Suprapubic skin (tissue), 4 donors: ENCODE results near the gene WDR73. TPM values are rescaled to one million over a fixed set of nuclear protein-coding genes. Genes with fewer than 3 reads are reported as not detected.

Experiments used
- DNase-seq, 2 donors: peaks; one replicate each; pipeline ENCODE4 v3.0.0-alpha.2; 2019; ENCODE audit warnings: low spot score in 2 of 2
- H3K27ac ChIP-seq: fragments of 200-600 bp; sonication (generic); one replicate; pipeline ENCODE4 v1.5.1; 2019
- H3K27me3 ChIP-seq: fragments of 200-600 bp; sonication (generic); one replicate; pipeline ENCODE4 v1.5.1; 2019
- H3K36me3 ChIP-seq: fragments of 200-600 bp; sonication (generic); one replicate; pipeline ENCODE4 v1.5.1; 2019
- H3K4me1 ChIP-seq: fragments of 200-600 bp; sonication (generic); one replicate; pipeline ENCODE4 v1.5.1; 2019
- H3K4me3 ChIP-seq: fragments of 200-600 bp; sonication (generic); one replicate; pipeline ENCODE4 v1.5.1; 2019; ENCODE audit warnings: mild to moderate bottlenecking
- H3K9me3 ChIP-seq: fragments of 200-600 bp; sonication (generic); one replicate; pipeline ENCODE4 v1.5.1; 2019
- EP300 ChIP-seq: sonication (generic); formaldehyde crosslinking; IDR thresholded peaks from one replicate; pipeline ENCODE4 v1.6.1; 2017; ENCODE audit warnings: antibody characterized with exemption
- POLR2A ChIP-seq, 2 donors: fragments of 450-650 bp; IDR thresholded peaks; one replicate each; pipeline ENCODE4 v1.6.1; 2017; ENCODE audit warnings: antibody characterized with exemption in 2 of 2, mild to moderate bottlenecking in 2 of 2, moderate library complexity in 2 of 2
- POLR2AphosphoS5 ChIP-seq, 3 donors: sonication (generic); formaldehyde crosslinking; IDR thresholded peaks; one replicate each; pipeline ENCODE4 v1.6.1; 2017; ENCODE audit warnings: antibody characterized with exemption in 3 of 3
- WGBS: methylation state at CpG from one replicate; pipeline ENCODE4 v1.1.5; 2018; 5-methylcytosine and 5-hydroxymethylcytosine counted together
- total RNA-seq, 4 donors: library from RNA; depleted of rRNA; stranded (reverse); fragments of >200 nt; gene quantifications; one replicate each; pipeline ENCODE4 v1.1.0, GENCODE V29; 2016
- TF ChIP-seq, protein P1 (sequence below), 2 donors: fragments of 200-600 bp in 1 of 2; fragments of 450-650 bp in 1 of 2; sonication (generic) in 1 of 2; IDR thresholded peaks; one replicate each; pipeline ENCODE4 v1.5.1; 2016 to 2019; ENCODE audit warnings: antibody characterized with exemption in 2 of 2, mild to moderate bottlenecking in 1 of 2, moderate library complexity in 1 of 2

The WDR73 gene
- total RNA-seq, 4 donors from 2014 or later: 16.0 to 39.9 (median 27.2) TPM

DNA sequence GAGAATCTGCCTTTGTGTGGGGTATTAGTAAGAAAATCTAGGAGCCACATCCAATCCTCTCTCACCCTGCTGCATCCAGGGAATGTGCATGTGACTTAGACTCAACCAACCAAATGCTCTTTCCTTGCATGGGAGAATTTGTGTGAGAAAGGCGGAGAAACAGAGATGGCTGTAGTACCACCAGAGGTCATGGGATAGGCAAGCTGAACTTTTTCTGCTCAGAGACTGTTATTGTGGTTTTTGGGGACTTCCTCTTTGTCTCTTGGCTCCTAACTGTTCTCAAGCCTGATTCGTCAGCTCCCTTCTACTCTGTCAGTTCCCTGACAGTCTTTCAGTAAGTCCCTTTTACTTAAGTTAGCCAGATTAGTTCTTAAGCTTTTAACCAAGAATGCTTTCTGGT is 55.8 kb downstream of the WDR73 start:
- 78% methylated on average over 2 of the region's 2 CpGs for WGBS
- H3K27ac ChIP-seq: peak overlapping the region; percentile 53

GRCh38 chr15:84597296-84597695 is 56.8 kb downstream of the WDR73 start:
- TF ChIP-seq POLR2AphosphoS5 (IDR thresholded peaks at IDR 0.05) (no peak), EP300 (no peak), POLR2A (IDR thresholded peaks at IDR 0.05) (no peak)
- TF ChIP-seq, protein P1, sequence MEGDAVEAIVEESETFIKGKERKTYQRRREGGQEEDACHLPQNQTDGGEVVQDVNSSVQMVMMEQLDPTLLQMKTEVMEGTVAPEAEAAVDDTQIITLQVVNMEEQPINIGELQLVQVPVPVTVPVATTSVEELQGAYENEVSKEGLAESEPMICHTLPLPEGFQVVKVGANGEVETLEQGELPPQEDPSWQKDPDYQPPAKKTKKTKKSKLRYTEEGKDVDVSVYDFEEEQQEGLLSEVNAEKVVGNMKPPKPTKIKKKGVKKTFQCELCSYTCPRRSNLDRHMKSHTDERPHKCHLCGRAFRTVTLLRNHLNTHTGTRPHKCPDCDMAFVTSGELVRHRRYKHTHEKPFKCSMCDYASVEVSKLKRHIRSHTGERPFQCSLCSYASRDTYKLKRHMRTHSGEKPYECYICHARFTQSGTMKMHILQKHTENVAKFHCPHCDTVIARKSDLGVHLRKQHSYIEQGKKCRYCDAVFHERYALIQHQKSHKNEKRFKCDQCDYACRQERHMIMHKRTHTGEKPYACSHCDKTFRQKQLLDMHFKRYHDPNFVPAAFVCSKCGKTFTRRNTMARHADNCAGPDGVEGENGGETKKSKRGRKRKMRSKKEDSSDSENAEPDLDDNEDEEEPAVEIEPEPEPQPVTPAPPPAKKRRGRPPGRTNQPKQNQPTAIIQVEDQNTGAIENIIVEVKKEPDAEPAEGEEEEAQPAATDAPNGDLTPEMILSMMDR (IDR thresholded peaks at IDR 0.05): no peak
- WGBS: 63% methylated on average over 3 of the region's 3 CpGs
- no peak overlapping the region for H3K4me3 ChIP-seq
- DNase-seq: no peak
- no peaks in the 10 kb centered on the region for H3K36me3 ChIP-seq
- no peaks in the 10 kb centered on the region for H3K9me3 ChIP-seq
- H3K4me1 ChIP-seq: peaks cover 19% of the 10 kb centered on the region
- H3K27me3 ChIP-seq: no peaks in the 10 kb centered on the region
- H3K27ac ChIP-seq: no peak overlapping the region

More for the DNA sequence above, 55.8 kb downstream of the WDR73 start:
- Histone ChIP-seq H3K9me3 (no peaks in the 10 kb centered on the region), H3K4me3 (no peak overlapping the region), H3K27me3 (no peaks in the 10 kb centered on the region), H3K4me1 (peaks cover 19% of the 10 kb centered on the region), H3K36me3 (no peaks in the 10 kb centered on the region)
- no peak for DNase-seq
- no peak for TF ChIP-seq POLR2AphosphoS5 (IDR thresholded peaks at IDR 0.05)
- TF ChIP-seq, protein P1 (IDR thresholded peaks at IDR 0.05): no peak
- no peak for TF ChIP-seq POLR2A (IDR thresholded peaks at IDR 0.05)
- no peak for TF ChIP-seq EP300

DNA sequence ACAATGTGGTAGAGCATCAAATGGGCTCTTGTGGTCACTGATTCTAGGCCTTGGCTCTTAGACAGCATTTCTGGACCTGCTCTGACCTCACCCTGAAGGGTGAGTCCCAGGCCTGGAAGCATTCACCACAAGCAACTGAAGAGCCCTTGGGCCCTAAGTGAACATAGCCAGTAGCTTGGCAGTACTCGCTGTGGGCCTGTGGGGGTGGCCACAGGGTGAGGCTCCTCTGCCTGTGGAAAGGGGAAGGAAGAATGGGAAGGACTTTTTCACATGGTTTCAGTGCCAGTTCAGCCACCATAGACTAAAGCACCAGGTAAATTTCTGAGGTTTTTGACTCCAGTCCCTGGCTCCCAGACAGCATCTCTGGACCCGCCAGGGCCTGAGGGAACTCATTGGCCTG is 58.4 kb downstream of the WDR73 start:
- Histone ChIP-seq H3K27ac (no peak overlapping the region), H3K27me3 (no peaks in the 10 kb centered on the region), H3K4me3 (no peak overlapping the region), H3K9me3 (no peaks in the 10 kb centered on the region), H3K4me1 (peaks cover 6% of the 10 kb centered on the region), H3K36me3 (no peaks in the 10 kb centered on the region)
- 100% methylated on average over 2 of the region's 2 CpGs for WGBS
- TF ChIP-seq EP300 (no peak), POLR2AphosphoS5 (IDR thresholded peaks at IDR 0.05) (no peak)
- no peak for DNase-seq

- Histone ChIP-seq H3K4me3 (no peak overlapping the region), H3K27me3 (no peaks in the 10 kb centered on the region), H3K36me3 (no peaks in the 10 kb centered on the region), H3K4me1 (peaks cover 2% of the 10 kb centered on the region), H3K9me3 (no peaks in the 10 kb centered on the region), H3K27ac (no peak overlapping the region)
- TF ChIP-seq POLR2A (IDR thresholded peaks at IDR 0.05) (no peak), EP300 (no peak), POLR2AphosphoS5 (IDR thresholded peaks at IDR 0.05) (no peak)
- TF ChIP-seq, protein P1 (IDR thresholded peaks at IDR 0.05): no peak
- 50% methylated on average over 3 of the region's 3 CpGs for WGBS
- DNase-seq: no peak
Observed at GRCh38 chr15:84594617-84595290, 59.3 kb downstream of the WDR73 start.

DNA sequence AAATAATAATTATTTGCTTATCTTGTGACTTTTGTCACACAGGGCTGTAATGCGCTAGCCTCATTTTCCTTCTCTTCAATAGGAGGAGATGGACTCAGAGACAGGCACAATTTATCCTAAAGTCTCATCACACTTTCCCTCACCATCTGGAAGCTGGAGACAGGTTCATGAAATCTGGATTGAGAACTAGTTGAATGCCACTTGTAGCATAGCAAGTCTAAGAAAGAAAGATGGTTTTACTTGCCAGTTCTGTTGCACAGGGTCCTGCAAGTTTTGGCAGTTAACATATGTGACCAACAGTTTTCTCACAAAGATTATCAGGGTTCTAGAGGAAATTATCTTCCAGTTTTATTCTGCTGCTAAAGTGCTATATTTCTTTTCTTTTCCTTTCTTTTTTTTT is 62.3 kb downstream of the WDR73 start:
- DNase-seq: no peak
- TF ChIP-seq, protein P1 (IDR thresholded peaks at IDR 0.05): no peak
- TF ChIP-seq POLR2AphosphoS5 (IDR thresholded peaks at IDR 0.05) (no peak), EP300 (no peak), POLR2A (IDR thresholded peaks at IDR 0.05) (no peak)
- Histone ChIP-seq H3K9me3 (no peaks in the 10 kb centered on the region), H3K36me3 (no peaks in the 10 kb centered on the region), H3K27me3 (no peaks in the 10 kb centered on the region), H3K4me3 (no peak overlapping the region), H3K4me1 (peaks cover 10% of the 10 kb centered on the region), H3K27ac (no peak overlapping the region)
- WGBS: 97% methylated on average over 1 of the region's 1 CpG

- DNase-seq: no peak
- Histone ChIP-seq H3K4me1 (peaks cover 10% of the 10 kb centered on the region), H3K27me3 (no peaks in the 10 kb centered on the region), H3K4me3 (no peak overlapping the region), H3K27ac (no peak overlapping the region), H3K36me3 (no peaks in the 10 kb centered on the region), H3K9me3 (no peaks in the 10 kb centered on the region)
- 82% methylated on average over 2 of the region's 2 CpGs for WGBS
- TF ChIP-seq POLR2A (IDR thresholded peaks at IDR 0.05) (no peak), EP300 (no peak)
Observed at GRCh38 chr15:84590406-84590805, 63.7 kb downstream of the WDR73 start.

Other genes starting within 250 kb of the WDR73 start
- gene ZSCAN2, start 53.3 kb downstream of the WDR73 start, total RNA-seq: 1 to 10 TPM; 2.5 to 8.6 (median 5.3) TPM
- 1 to 10 TPM; 2.2 to 6.7 (median 3.5) TPM for gene NMB, start 3.9 kb upstream of the WDR73 start, total RNA-seq
- gene SEC11A, start 61.9 kb upstream of the WDR73 start, total RNA-seq: 10 to 100 TPM; 44.3 to 52.9 (median 47.3) TPM
- gene ZNF592, start 94.3 kb upstream of the WDR73 start, total RNA-seq: 10 to 100 TPM; 23.1 to 37.2 (median 30.7) TPM
- 1 to 10 TPM in 2 of 4 donors, under 1 TPM in 2; 0.42 to 7.5 (median 1.1) TPM for gene ALPK3, start 163.1 kb upstream of the WDR73 start, total RNA-seq
- gene SLC28A1, start 230.4 kb upstream of the WDR73 start, total RNA-seq: not detected